Esophagus (tissue), 2 donors: Measurements from ENCODE around the gene FBL. TPM values are rescaled to one million over a fixed set of nuclear protein-coding genes. Genes with fewer than 3 reads are reported as not detected.

Experiments
- H3K27ac ChIP-seq, 2 donors: one replicate each; pipeline ENCODE4 v1.5.1; 2013; ENCODE audit warnings: low read depth in 2 of 2, mild to moderate bottlenecking in 2 of 2, inconsistent platforms in 1 of 2, low read length in 1 of 2, moderate library complexity in 1 of 2
- H3K27me3 ChIP-seq, 2 donors: one replicate each; pipeline ENCODE4 v1.6.1; 2013; ENCODE audit warnings: low read length in 2 of 2, control low read depth in 1 of 2, mild to moderate bottlenecking in 1 of 2; ENCODE audit not compliant: insufficient read depth in 2 of 2, control insufficient read depth in 1 of 2
- H3K36me3 ChIP-seq, 2 donors: one replicate each; pipeline ENCODE4 v1.6.1; 2013; ENCODE audit warnings: low read length in 1 of 2; ENCODE audit not compliant: control insufficient read depth in 2 of 2, insufficient read depth in 2 of 2
- H3K4me1 ChIP-seq, 2 donors: one replicate each; pipeline ENCODE4 v1.6.1; 2013; ENCODE audit warnings: low read length in 1 of 2; ENCODE audit not compliant: control insufficient read depth in 2 of 2, insufficient read depth in 2 of 2
- H3K4me3 ChIP-seq, 2 donors: one replicate each; pipeline ENCODE4 v1.5.1; 2013; ENCODE audit warnings: low read length in 2 of 2, mild to moderate bottlenecking in 2 of 2, low read depth in 1 of 2, moderate library complexity in 1 of 2
- H3K9me3 ChIP-seq, 2 donors: one replicate each; pipeline ENCODE4 v1.6.1; 2013; ENCODE audit warnings: mild to moderate bottlenecking in 2 of 2, low read depth in 1 of 2, low read length in 1 of 2, moderate library complexity in 1 of 2; ENCODE audit not compliant: control insufficient read depth in 2 of 2, insufficient read depth in 1 of 2
- WGBS, 2 donors: extraction: QIAGEN DNeasy Blood & Tissue Kit; methylation state at CpG; one replicate each; pipeline ENCODE4 v1.1.7; 2013; 5-methylcytosine and 5-hydroxymethylcytosine counted together
- polyA plus RNA-seq, 2 donors: library from polyadenylated mRNA; stranded (reverse); fragments of 200-250 nt; gene quantifications; one replicate each; pipeline ENCODE4 v1.2.3, GENCODE V29; 2013
- donor health status: healthy with polysubstance abuse.
- donor health status: Bipolar disorder and iron deficiency.

FBL gene
- polyA plus RNA-seq, 2 donors = 174 to 366 TPM

- 93% methylated on average over 2 of the region's 2 CpGs for WGBS, 2 donors
Measured at GRCh38 chr19:39867133-39867532, 21.0 kb upstream of the FBL start.

DNA sequence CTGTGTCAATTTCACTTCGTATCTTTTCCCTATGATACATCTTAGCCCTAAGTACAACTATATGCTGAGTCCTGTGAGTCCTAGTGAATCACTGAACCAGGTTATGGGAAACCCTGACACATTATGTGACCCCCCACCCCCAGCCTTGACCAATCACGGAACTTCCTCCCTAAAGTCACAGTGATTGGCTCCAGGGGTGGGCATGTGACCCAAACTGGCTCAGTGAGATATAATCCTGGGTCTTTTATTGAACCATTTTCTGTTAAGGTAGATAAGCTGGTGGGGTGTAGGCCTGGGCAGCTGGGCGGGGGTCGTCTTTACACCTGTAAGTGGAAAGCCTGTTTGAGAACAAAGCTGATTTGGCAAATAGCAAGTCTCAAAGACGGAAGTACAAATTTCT, 19.8 kb upstream of the FBL start:
- Histone ChIP-seq H3K9me3 (no peaks in the 10 kb centered on the region), H3K27ac (no peak overlapping the region), H3K4me3 (no peak overlapping the region), H3K36me3 (no peaks in the 10 kb centered on the region), H3K4me1 (no peaks in the 10 kb centered on the region), H3K27me3 (no peaks in the 10 kb centered on the region)
- WGBS, 2 donors = 82 to 90% methylated on average over 5 of the region's 5 CpGs

More at GRCh38 chr19:39867133-39867532, 21.0 kb upstream of the FBL start:
- Histone ChIP-seq H3K27me3 (no peaks in the 10 kb centered on the region), H3K36me3 (no peaks in the 10 kb centered on the region), H3K9me3 (no peaks in the 10 kb centered on the region), H3K27ac (no peak overlapping the region), H3K4me3 (no peak overlapping the region), H3K4me1 (no peaks in the 10 kb centered on the region)

- Histone ChIP-seq H3K27me3 (no peaks in the 10 kb centered on the region), H3K27ac (no peak overlapping the region), H3K36me3 (no peaks in the 10 kb centered on the region), H3K4me3 (no peak overlapping the region), H3K9me3 (no peaks in the 10 kb centered on the region), H3K4me1 (no peaks in the 10 kb centered on the region)
- 93 to 100% methylated on average over 2 of the region's 2 CpGs for WGBS, 2 donors
Measured at GRCh38 chr19:39865186-39865585, 19.0 kb upstream of the FBL start.

- WGBS, 2 donors = 84 to 86% methylated on average over 2 of the region's 2 CpGs
- no peak overlapping the region for H3K27ac ChIP-seq
- H3K27me3 ChIP-seq = no peaks in the 10 kb centered on the region
- H3K36me3 ChIP-seq = no peaks in the 10 kb centered on the region
- H3K4me3 ChIP-seq = no peak overlapping the region
- H3K4me1 ChIP-seq = no peaks in the 10 kb centered on the region
- no peaks in the 10 kb centered on the region for H3K9me3 ChIP-seq
Measured at GRCh38 chr19:39864118-39864517, 17.9 kb upstream of the FBL start.

DNA sequence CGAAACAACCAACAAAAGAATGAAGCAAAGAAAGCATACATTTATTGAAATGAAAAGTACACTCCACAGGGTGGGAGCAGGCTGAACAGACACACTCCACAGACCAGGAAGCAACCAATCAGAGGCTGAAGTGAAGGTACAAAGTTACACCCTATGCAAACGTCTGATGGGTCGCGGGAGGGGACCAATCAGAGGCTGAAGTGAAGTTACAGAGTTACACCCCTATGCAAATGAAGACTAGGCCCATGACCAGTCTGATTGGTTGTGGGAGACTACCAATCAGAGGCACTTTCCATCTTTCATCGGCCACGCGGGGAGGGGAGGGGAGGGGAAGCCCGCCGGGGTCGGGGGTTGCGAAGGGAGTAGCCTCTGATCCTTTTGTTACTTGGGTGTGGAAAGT, 12.4 kb upstream of the FBL start:
- H3K4me3 ChIP-seq = no peak overlapping the region
- 31 to 59% methylated on average over 7 to 11 of the region's 11 CpGs for WGBS, 2 donors

GRCh38 chr19:39852882-39853281, 6.7 kb upstream of the FBL start:
- WGBS, 2 donors = 86 to 92% methylated on average over 7 of the region's 7 CpGs
- H3K4me1 ChIP-seq = no peaks in the 10 kb centered on the region
- H3K36me3 ChIP-seq = no peaks in the 10 kb centered on the region
- H3K27me3 ChIP-seq = no peaks in the 10 kb centered on the region
- no peak overlapping the region for H3K4me3 ChIP-seq
- H3K27ac ChIP-seq = no peak overlapping the region
- no peaks in the 10 kb centered on the region for H3K9me3 ChIP-seq

More for the DNA sequence above, 12.4 kb upstream of the FBL start:
- Histone ChIP-seq H3K9me3 (no peaks in the 10 kb centered on the region), H3K36me3 (no peaks in the 10 kb centered on the region), H3K4me1 (no peaks in the 10 kb centered on the region), H3K27me3 (no peaks in the 10 kb centered on the region), H3K27ac (no peak overlapping the region)

DNA sequence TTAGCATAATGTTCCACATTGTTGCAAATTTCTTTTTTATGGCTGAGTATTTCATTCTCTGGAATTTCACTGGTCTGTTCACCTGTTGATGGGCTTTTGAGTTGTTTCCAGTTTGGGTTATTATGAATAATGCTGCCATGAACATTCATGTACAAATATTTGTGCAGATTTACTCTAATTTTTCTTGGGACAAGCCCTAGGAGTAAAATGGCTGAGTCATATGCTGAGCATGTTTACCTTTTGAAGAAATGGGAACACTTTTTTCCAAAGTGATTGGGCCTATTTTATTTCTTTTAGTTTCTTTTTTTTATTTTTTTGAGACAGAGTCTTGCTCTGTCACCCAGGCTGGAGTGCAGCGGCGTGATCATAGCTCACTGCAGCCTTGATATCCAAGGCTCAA, 4.7 kb upstream of the FBL start:
- H3K27me3 ChIP-seq = no peaks in the 10 kb centered on the region
- no peaks in the 10 kb centered on the region for H3K36me3 ChIP-seq
- no peaks in the 10 kb centered on the region for H3K9me3 ChIP-seq
- no peak overlapping the region for H3K27ac ChIP-seq
- no peak overlapping the region for H3K4me3 ChIP-seq
- no peaks in the 10 kb centered on the region for H3K4me1 ChIP-seq
- WGBS, 2 donors = 65 to 79% methylated on average over 2 of the region's 2 CpGs

- H3K9me3 ChIP-seq = no peaks in the 10 kb centered on the region
- no peaks in the 10 kb centered on the region for H3K4me1 ChIP-seq
- WGBS, 2 donors = 93 to 94% methylated on average over 4 of the region's 4 CpGs
- no peak overlapping the region for H3K27ac ChIP-seq
- no peaks in the 10 kb centered on the region for H3K27me3 ChIP-seq
- no peak overlapping the region for H3K4me3 ChIP-seq
- no peaks in the 10 kb centered on the region for H3K36me3 ChIP-seq
Measured at GRCh38 chr19:39848392-39848791, 2.2 kb upstream of the FBL start.

DNA sequence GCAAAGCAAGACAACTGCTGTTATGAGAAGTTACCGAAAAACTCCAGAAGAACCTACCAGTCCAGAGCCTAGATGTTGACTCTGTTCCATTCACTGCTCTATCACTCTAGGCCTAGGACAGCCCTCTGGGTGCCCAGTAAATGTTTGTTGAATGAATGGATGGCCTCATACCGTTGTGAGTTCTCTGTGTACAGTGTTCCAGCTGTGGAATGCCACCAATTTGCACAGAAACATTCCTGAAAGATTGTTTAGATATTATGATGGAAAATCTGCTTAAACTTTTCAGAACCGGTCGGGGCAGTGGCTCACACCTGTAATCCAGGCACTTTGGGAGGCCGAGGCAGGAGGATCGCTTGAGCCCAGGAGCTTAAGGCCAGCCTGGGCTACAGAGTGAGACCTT, 1.3 kb upstream of the FBL start:
- Histone ChIP-seq H3K9me3 (no peaks in the 10 kb centered on the region), H3K27me3 (no peaks in the 10 kb centered on the region), H3K36me3 (no peaks in the 10 kb centered on the region), H3K4me3 (no peak overlapping the region), H3K27ac (no peak overlapping the region), H3K4me1 (no peaks in the 10 kb centered on the region)
- WGBS, 2 donors = 85 to 88% methylated on average over 6 of the region's 6 CpGs

DNA sequence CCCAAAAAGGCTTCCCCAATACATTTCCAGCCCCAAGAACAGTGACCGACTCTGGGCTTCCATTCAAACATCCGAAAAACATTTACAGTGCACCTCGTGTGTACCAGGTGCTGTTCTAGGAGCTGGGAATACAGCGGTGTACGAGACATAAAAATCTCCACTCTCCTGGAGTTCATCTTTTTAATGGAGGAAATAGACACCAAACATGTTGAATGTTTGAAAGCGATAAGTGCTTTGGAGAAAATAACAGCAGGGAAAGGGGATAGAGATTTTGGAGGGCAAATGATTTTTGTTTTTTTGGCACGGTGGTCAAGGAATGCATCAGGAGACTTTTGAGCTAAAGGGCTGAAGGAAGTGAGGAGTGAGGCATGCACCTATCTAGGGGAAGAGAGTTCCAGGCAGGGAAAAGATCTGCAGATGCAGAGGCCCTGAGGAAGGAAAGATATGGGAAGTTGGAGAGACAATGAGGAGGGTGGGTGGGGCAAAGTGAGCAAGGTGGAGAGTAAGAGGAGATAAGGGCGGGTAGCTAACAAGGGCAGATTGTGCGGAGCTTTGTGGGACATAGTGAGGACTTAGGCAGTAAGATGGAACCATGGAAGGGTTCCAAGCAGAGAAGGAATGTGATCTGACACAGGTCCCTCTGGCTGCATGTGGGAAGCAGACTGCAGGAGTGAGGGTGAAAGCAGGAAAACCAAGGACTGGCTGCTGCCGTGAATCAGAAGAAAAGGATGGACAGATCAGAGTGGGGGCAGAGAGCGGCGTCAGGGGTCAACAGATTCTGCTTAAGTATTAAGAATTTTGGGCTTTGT, 703 bp upstream of the FBL start:
- no peaks in the 10 kb centered on the region for H3K36me3 ChIP-seq
- H3K4me3 ChIP-seq = peak overlapping the region; percentile 39 to 87
- H3K9me3 ChIP-seq = no peaks in the 10 kb centered on the region
- H3K27me3 ChIP-seq = no peaks in the 10 kb centered on the region
- 43% methylated on average over 12 of the region's 12 CpGs for WGBS, 2 donors
- no peaks in the 10 kb centered on the region for H3K4me1 ChIP-seq
- H3K27ac ChIP-seq = peak overlapping the region; percentile 78 to 92
